Measurements from ENCODE around the gene CORIN. TPM values are rescaled to one million over a fixed set of nuclear protein-coding genes. Genes with fewer than 3 reads are reported as not detected.

Gene CORIN
- total RNA-seq, 3 donors from 2014 or later: 1.6 to 6.4 (median 1.6) TPM

- H3K27ac ChIP-seq: no peak overlapping the region
- intact Hi-C loops (cut with DNase I; ENCODE audit: low total_unique reads): no loop called here
- TF ChIP-seq CTCF (IDR thresholded peaks at IDR 0.05): no peak
- no peak for TF ChIP-seq POLR2AphosphoS5 (IDR thresholded peaks at IDR 0.05)
- no peak for TF ChIP-seq POLR2A (IDR thresholded peaks at IDR 0.05)
Measured at GRCh38 chr4:47570816-47571215, 267.1 kb downstream of the CORIN start.

GRCh38 chr4:47567511-47567910 lies 270.4 kb downstream of the CORIN start:
- no peak for TF ChIP-seq POLR2AphosphoS5 (IDR thresholded peaks at IDR 0.05)
- no peak for TF ChIP-seq POLR2A (IDR thresholded peaks at IDR 0.05)
- no peak for TF ChIP-seq CTCF (IDR thresholded peaks at IDR 0.05)
- no peaks in the 10 kb centered on the region for H3K9me3 ChIP-seq
- intact Hi-C loops (cut with DNase I; ENCODE audit: low total_unique reads): no loop called here
- no peak overlapping the region for H3K4me3 ChIP-seq
- no peaks in the 10 kb centered on the region for H3K4me1 ChIP-seq
- no peak for DNase-seq (ENCODE audit: low spot score in 2 of 2)
- H3K27ac ChIP-seq: no peak overlapping the region
- H3K36me3 ChIP-seq: no peaks in the 10 kb centered on the region
- no peaks in the 10 kb centered on the region for H3K27me3 ChIP-seq

More at GRCh38 chr4:47570816-47571215, 267.1 kb downstream of the CORIN start:
- H3K27me3 ChIP-seq: no peaks in the 10 kb centered on the region
- H3K4me3 ChIP-seq: no peak overlapping the region
- no peaks in the 10 kb centered on the region for H3K36me3 ChIP-seq
- no peaks in the 10 kb centered on the region for H3K9me3 ChIP-seq
- DNase-seq (ENCODE audit: low spot score in 2 of 2): no peak
- H3K4me1 ChIP-seq: no peaks in the 10 kb centered on the region

GRCh38 chr4:47566969-47567368 lies 270.9 kb downstream of the CORIN start:
- H3K9me3 ChIP-seq: no peaks in the 10 kb centered on the region
- intact Hi-C loops (cut with DNase I; ENCODE audit: low total_unique reads): no loop called here
- H3K4me3 ChIP-seq: no peak overlapping the region
- no peaks in the 10 kb centered on the region for H3K27me3 ChIP-seq
- no peaks in the 10 kb centered on the region for H3K36me3 ChIP-seq
- TF ChIP-seq POLR2AphosphoS5 (IDR thresholded peaks at IDR 0.05) (no peak), CTCF (IDR thresholded peaks at IDR 0.05) (no peak), POLR2A (IDR thresholded peaks at IDR 0.05) (no peak)
- no peak for DNase-seq (ENCODE audit: low spot score in 2 of 2)
- H3K27ac ChIP-seq: no peak overlapping the region
- H3K4me1 ChIP-seq: no peaks in the 10 kb centered on the region

- intact Hi-C loops (cut with DNase I; ENCODE audit: low total_unique reads): no loop called here
- no peaks in the 10 kb centered on the region for H3K4me1 ChIP-seq
- H3K27me3 ChIP-seq: no peaks in the 10 kb centered on the region
- TF ChIP-seq POLR2A (IDR thresholded peaks at IDR 0.05) (no peak), CTCF (IDR thresholded peaks at IDR 0.05) (no peak), POLR2AphosphoS5 (IDR thresholded peaks at IDR 0.05) (no peak)
- H3K36me3 ChIP-seq: no peaks in the 10 kb centered on the region
- no peak overlapping the region for H3K27ac ChIP-seq
- H3K4me3 ChIP-seq: no peak overlapping the region
- no peak for DNase-seq (ENCODE audit: low spot score in 2 of 2)
- no peaks in the 10 kb centered on the region for H3K9me3 ChIP-seq
Measured at GRCh38 chr4:47566566-47566965, 271.3 kb downstream of the CORIN start.

- intact Hi-C loops (cut with DNase I; ENCODE audit: low total_unique reads): no loop called here
- H3K27me3 ChIP-seq: no peaks in the 10 kb centered on the region
- no peak overlapping the region for H3K4me3 ChIP-seq
- no peak for TF ChIP-seq POLR2AphosphoS5 (IDR thresholded peaks at IDR 0.05)
- no peak for TF ChIP-seq CTCF (IDR thresholded peaks at IDR 0.05)
- no peak for TF ChIP-seq POLR2A (IDR thresholded peaks at IDR 0.05)
- no peaks in the 10 kb centered on the region for H3K9me3 ChIP-seq
- no peak overlapping the region for H3K27ac ChIP-seq
- H3K4me1 ChIP-seq: no peaks in the 10 kb centered on the region
- no peak for DNase-seq (ENCODE audit: low spot score in 2 of 2)
- H3K36me3 ChIP-seq: no peaks in the 10 kb centered on the region
Measured at GRCh38 chr4:47562297-47562696, 275.6 kb downstream of the CORIN start.

Measured in breast epithelium (tissue), 4 donors.